HG03103 (cell line): ENCODE measurements around the gene C16orf90.
"Not testable (repeated sequence)": the region's sequence is repeated elsewhere in the genome, so short reads cannot be mapped to it uniquely, and the experiment has no call there.

Source experiments
- ATAC-seq: cut with Tn5 transposase; IDR thresholded peaks from one replicate; pipeline ENCODE4 v1.9.1; 2021; ENCODE audit warnings: low read depth; ENCODE audit not compliant: unreplicated experiment

Gene C16orf90

DNA sequence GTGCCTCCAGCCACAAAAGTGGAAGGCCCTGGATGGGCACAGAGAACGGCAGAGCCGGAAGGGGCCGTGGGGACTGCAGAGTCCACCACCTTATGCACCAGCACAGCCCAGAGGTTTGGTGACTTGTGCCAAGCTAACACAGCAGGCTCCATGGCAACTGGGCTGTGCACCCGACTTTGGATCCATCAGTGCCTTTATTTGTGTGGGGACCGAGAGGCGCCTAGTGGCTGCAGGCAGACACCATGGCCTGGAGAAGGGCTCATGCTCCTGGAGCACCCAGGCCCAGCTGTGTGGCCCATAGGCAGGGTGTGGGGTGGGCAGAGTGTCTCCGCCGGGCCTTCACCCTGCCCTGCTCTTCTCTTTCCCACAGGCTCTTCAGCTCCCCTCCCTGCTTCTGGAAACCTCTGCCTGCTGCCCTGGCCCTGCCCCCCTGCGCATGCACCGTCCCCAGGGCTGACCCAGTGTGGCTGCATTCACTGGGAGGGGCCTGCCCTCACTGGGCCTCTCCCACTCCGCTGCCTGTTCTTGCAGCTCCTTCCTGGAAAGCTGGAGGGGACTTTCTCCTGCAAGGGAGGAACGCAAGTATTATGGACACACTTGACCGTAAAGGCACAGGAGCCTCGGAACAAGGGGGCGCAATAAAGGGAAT is 10.1 kb downstream of the C16orf90 start:
- ATAC-seq = no peak

- no peak for ATAC-seq
Measured at GRCh38 chr16:3484318-3485096, 10.8 kb downstream of the C16orf90 start.

GRCh38 chr16:3482659-3483241 is 12.5 kb downstream of the C16orf90 start:
- no peak for ATAC-seq

- ATAC-seq = no peak
Measured at GRCh38 chr16:3481696-3482658, 13.3 kb downstream of the C16orf90 start.

DNA sequence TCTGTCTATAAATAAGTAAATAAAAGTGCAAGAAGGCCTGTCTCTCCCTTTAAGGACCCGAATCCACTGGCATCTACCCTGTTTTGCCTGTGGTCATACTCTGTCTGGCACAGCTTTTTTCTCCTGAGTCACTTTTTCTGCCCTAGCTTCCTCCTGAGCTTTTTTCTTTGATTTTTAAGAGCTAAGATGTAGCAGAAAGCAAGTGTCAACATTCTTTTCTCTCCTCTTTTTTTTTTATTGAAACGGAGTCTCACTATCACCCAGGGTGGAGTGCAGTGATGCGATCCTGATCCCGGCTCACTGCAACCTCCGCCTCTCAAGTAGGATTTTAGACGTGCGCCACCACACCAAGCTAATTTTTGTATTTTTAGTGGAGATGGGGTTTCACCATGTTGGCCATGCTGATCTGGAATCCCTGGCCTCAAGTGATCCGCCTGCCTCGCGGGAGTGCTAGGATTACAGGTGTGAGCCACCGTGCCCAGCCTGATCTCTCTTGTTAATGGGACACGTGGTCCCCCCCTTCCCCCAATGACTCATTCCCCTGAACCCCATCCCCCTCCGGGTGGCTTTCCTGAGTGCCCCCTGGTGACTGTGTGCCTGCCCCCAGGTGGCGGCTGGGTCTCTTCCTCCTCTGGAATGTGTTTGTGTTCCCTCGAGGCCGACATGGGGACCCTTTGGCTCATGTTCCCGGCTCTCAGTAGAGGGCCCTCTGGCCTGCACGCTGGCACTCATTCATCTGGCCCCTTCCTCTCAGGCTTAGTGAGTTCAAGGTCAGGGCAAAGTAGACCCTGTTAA is 14.2 kb downstream of the C16orf90 start:
- no peak for ATAC-seq

DNA sequence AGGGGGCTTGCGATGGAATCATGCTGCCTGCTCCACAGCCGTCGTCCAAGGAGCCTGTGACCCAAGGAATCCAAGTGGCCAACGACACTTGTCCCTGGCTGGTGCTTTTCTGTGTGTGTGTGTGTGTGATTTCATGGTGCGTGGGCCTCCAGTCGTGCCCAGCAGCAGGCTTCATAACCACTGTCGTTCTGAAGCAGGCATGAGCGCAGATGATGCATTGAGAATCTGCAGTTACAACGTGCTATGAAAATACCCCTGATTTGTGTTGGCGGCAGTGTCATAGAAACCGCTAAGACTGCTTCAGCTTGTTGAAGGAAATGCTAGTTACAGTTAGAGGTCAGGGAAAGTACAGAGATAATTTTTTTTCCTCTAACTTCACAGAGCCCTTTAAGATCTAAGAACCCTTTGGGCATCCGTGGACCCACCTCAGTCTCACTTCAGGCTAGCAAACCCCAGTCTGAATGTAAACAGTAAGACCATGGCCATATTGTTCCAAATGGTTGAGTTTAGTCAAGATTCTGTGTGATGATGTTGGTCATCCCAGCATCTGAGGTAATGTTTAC is 15.6 kb downstream of the C16orf90 start:
- no peak for ATAC-seq

GRCh38 chr16:3478242-3478925 is 16.9 kb downstream of the C16orf90 start:
- no peak for ATAC-seq

GRCh38 chr16:3476409-3476808 is 18.9 kb downstream of the C16orf90 start:
- ATAC-seq = no peak

DNA sequence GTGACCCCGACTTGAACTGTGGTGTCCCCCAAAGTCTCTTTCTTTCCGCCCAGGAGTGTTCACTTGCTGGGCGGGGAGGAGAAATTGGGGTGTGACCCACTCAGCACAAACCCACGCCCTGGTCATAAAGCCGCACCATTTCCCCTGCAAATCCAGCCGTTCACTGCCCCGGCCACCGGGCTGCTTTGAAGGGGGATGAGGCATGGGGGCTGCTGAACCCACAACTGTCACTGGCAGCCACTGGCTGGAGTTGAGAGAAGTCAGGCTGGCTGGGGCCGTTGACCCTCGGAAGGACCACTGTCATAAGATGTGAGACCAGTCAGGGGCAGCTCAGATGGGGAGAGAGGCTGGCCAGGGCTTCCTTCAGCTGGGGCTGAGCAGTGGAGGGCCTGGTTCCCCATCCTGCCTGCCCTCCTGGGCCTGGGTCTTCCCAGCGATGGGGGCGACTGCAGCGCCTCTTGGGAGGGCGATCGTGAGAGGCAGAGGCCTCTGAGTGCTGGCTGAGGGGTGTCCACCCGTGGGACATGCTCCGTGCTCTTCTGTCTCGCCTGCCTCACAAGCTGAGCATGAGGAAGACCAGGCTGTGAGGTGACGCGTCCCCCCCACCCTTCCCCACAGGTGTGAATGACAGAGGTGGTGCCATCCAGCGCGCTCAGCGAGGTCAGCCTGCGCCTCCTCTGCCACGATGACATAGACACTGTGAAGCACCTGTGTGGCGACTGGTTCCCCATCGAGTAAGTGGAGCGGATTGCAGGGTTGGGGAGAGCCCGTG is 19.5 kb downstream of the C16orf90 start:
- ATAC-seq = no peak

DNA sequence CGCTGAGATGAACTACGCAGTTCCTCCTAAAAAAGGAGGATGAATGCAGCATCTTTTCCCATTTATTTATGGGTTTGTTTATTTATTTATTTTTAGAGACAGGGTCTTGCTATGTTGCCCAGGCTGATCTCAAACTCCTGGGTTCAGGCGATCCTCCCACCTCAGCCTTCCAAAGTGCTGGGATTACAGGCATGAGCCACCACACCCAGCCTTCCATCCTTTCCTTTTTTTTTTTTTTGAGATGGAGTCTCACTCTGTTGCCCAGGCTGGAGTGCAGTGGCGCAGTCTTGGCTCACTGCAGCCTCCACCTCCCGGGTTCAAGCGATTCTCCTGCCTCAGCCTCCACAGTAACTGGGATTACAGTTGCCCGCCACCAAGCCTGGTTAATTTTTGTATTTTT is 20.4 kb downstream of the C16orf90 start:
- not testable (repeated sequence) for ATAC-seq

GRCh38 chr16:3474136-3474779 is 21.0 kb downstream of the C16orf90 start:
- no peak for ATAC-seq

GRCh38 chr16:3473596-3473943 is 21.7 kb downstream of the C16orf90 start:
- ATAC-seq = not testable (repeated sequence)

GRCh38 chr16:3472878-3473595 is 22.3 kb downstream of the C16orf90 start:
- no peak for ATAC-seq

DNA sequence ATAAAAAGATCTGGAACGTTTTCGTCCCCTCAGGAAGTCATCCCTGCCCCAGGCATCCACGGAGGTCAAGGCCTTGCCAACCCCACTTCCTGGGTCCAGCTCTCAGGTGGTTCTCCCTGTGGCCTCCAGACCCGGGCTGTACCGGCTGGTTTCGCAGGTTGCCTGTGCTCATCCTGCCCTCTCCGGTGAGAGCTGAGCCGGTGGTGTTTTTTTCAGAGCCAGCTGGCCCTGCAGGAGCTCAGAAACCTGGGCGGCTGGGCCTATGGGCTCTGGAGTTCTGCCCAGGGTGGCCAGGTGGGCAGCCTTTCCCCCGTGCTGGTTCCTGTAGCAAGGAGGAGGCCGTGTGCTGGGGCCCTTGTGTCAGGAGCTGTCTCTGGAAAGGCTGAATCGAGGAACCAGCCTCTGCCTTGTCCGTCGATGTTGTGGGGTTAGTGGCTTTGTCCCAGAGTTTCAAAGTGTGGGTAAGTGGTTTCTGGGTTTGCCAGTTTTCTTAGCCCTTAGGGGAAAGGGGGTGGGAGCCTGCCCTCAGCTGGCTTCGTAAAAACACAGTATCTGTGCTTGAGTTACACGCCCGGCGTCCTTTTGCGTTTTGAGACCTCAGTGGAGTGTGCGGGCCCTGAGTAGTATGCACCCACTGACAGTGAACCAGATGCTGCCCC is 23.6 kb downstream of the C16orf90 start:
- ATAC-seq = no peak

DNA sequence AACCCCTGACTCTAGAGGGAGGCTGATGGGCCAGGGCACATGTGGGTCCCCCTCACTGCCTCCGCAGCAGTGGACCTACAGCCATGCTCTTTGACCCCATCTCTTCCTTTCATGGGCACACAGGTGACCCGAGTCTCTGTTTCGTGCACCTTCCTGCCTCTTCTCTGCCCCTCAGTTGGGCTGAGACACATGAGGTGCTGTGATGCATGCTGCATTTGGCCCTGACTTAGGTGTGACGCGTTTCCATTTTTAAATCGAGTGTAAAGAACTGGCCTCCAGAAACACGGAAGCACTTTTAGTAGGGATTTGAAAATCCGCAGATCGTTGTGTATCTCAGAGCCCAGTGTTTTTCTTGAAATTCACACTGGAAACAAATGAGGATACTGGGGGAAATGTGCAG is 24.6 kb downstream of the C16orf90 start:
- ATAC-seq = no peak

DNA sequence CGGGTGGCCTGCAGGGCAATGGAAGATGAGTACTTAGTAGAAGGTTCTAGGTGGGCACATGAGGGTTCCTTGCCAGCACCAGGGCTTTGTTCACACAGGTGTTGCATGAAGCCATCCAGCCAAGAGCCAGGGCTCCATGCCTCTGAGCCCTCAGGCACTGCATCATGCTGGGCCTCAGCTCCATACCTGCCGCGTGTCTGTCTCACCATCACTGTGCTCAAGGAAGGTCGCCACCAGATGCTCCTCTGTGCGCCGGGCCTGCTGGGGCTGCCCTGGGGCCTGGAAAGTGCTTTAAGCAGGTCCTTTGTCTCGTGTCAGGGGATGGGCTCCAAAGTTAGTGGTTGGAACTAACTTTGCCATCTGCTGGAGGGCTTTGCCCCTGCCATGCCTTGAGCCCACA is 25.6 kb downstream of the C16orf90 start:
- ATAC-seq = no peak

GRCh38 chr16:3468501-3468900 is 26.8 kb downstream of the C16orf90 start:
- ATAC-seq = no peak
